WTC11 (cell line): ENCODE data around the gene PTEN.

Experiments
- ATF3 ChIP-seq: sonication (generic); formaldehyde crosslinking; conservative IDR thresholded peaks from 2 replicates; pipeline ENCODE4 v1.8.1; 2022; ENCODE audit warnings: mild to moderate bottlenecking, missing genetic modification reagents
- CTCF ChIP-seq: fragments of 200-600 bp; IDR thresholded peaks from 2 replicates; pipeline ENCODE4 v1.8.0; 2022; ENCODE audit warnings: antibody characterized with exemption
- NR3C1 ChIP-seq: sonication (generic); formaldehyde crosslinking; conservative IDR thresholded peaks from 2 replicates; pipeline ENCODE4 v1.8.1; 2023; ENCODE audit warnings: low read depth, mild to moderate bottlenecking, missing genetic modification reagents
- USF1 ChIP-seq: sonication (generic); formaldehyde crosslinking; IDR thresholded peaks from 2 replicates; pipeline ENCODE4 v1.8.0; 2022; ENCODE audit warnings: mild to moderate bottlenecking, missing genetic modification reagents
- ZNF138 ChIP-seq: sonication (generic); formaldehyde crosslinking; conservative IDR thresholded peaks from 2 replicates; pipeline ENCODE4 v1.8.1; 2022; ENCODE audit warnings: mild to moderate bottlenecking, moderate library complexity, missing genetic modification reagents
- ZNF232 ChIP-seq: sonication (generic); formaldehyde crosslinking; IDR thresholded peaks from 2 replicates; pipeline ENCODE4 v1.8.0; 2022; ENCODE audit warnings: mild to moderate bottlenecking, missing genetic modification reagents

GRCh38 chr10:87878664-87879459 is 15.4 kb downstream of the PTEN start:
- TF ChIP-seq NR3C1 (CRISPR knock-in tag) = no peak
- TF ChIP-seq ZNF138 (CRISPR knock-in tag) = no peak
- TF ChIP-seq CTCF = no peak
- no peak for TF ChIP-seq ATF3 (CRISPR knock-in tag)
- no peak for TF ChIP-seq ZNF232 (CRISPR knock-in tag)
- no peak for TF ChIP-seq USF1 (CRISPR knock-in tag)
